Measurements from ENCODE around the gene MMP17. TPM values are rescaled to one million over a fixed set of nuclear protein-coding genes. Genes with fewer than 3 reads are reported as not detected.
A peak's percentile ranks its signal among the peaks of the same experiment; 100 is the strongest.

MMP17 gene
- total and polyA plus RNA-seq, 2 of the 4 experiments (the other 2 are of a cell fraction), result 1.4 to 11.8 TPM

DNA sequence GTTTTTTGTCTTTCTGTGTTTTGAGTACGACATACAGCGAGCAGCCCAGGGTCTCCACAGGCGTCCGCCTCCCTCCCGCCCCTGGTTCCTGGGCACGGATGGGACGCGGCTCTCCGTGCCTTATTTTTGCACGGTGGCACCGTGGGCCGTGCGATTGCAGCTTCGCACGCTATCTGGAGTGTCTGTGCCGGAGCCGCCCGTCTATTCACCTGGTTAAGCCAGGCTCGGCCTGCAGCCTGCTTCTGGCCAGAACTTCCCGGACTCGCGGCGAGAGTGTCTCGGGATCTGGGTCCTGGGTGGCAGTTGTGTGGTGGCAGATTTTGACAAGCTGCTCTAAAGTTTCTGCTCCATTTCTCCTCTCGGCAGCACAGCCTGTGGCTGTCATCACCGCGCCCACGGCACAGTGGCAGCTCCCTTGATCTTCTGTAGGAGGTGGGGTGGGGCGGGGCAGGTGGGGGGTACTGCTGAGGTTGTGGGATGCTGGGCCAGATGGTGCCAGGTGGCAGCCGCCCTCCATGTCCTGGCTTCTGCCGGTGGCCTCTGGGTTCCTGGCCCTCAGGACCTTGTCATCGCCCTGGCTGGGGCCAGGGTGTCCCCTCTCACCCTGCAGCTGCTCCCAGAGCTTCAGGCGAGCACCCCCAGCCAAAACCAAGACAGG lies 2.9 kb downstream of the MMP17 start:
- Histone ChIP-seq H3K27ac (ENCODE audit: insufficient read depth, low read length) (peak overlapping the region; percentile 72), H3K18ac (ENCODE audit: low read depth, low read length) (no peak overlapping the region), H4K5ac (ENCODE audit: low read depth, low read length) (peak overlapping the region; percentile 73; the same call in 1 of the 2 replicates), H3K9me3 (ENCODE audit: control insufficient read depth, insufficient read depth, low read length) (no peaks in the 10 kb centered on the region), H3K4me1 (ENCODE audit: control insufficient read depth, insufficient read depth, low read length) (peaks cover 9% of the 10 kb centered on the region; the same call in 1 of the 2 replicates), H2AK9ac (replicated peaks; ENCODE audit: low read depth, low read length, poor library complexity) (peak overlapping the region; percentile 79), H2AFZ (replicated peaks; ENCODE audit: low read length, poor library complexity) (peak overlapping the region; percentile 92), H3K4me3 (ENCODE audit: insufficient read depth, low read depth, low read length) (peak overlapping the region; percentile 38), H4K20me1 (ENCODE audit: insufficient read depth, low read length) (no peaks in the 10 kb centered on the region; the same call in 1 of the 2 replicates), H3K56ac (ENCODE audit: extremely low read depth, insufficient read depth, low read length) (no peak overlapping the region), H3K4me2 (ENCODE audit: low read depth, low read length) (peak overlapping the region; percentile 76), H4K8ac (ENCODE audit: low read depth in 2 of 2, low read length in 2 of 2) (peak overlapping the region in 1 of 2 experiments; percentile 77; a peak in 3 of 4 replicates), H3K36me3 (ENCODE audit: control insufficient read depth, insufficient read depth, low read length) (no peaks in the 10 kb centered on the region), H3K4ac (ENCODE audit: low read depth, low read length) (peak overlapping the region; percentile 83), H3K27me3 (ENCODE audit: control insufficient read depth, insufficient read depth, low read length) (no peaks in the 10 kb centered on the region; the same call in 1 of the 2 replicates), H2BK20ac (ENCODE audit: low read depth, low read length) (no peak overlapping the region), H3K14ac (replicated peaks; ENCODE audit: low read depth, low read length) (no peak overlapping the region), H3K23ac (ENCODE audit: low read depth, low read length) (peak overlapping the region; percentile 38; the same call in 1 of the 2 replicates), H3K79me1 (ENCODE audit: low read depth in 1 of 2, low read length in 2 of 2) (peaks cover 0 to 13% of the 10 kb centered on the region in 2 experiments; a peak in 2 of 4 replicates), H3K9me1 (ENCODE audit: insufficient read depth, low read length) (no peaks in the 10 kb centered on the region; the same call in 1 of the 2 replicates), H2BK15ac (ENCODE audit: low read depth, low read length) (no peak overlapping the region), H4K91ac (ENCODE audit: insufficient read depth, low read depth, low read length) (peak overlapping the region; percentile 61), H2BK120ac (ENCODE audit: low read depth, low read length) (no peak overlapping the region), H2BK5ac (ENCODE audit: low read depth, low read length, poor library complexity, severe bottlenecking) (no peak overlapping the region), H2AK5ac (ENCODE audit: low read depth, low read length) (peak overlapping the region; percentile 56; the same call in 1 of the 2 replicates), H3K9ac (ENCODE audit: low read depth, low read length) (no peak overlapping the region; the same call in 1 of the 2 replicates)
- TF ChIP-seq RCOR1 (IDR thresholded peaks at IDR 0.05; ENCODE audit: insufficient replicate concordance, low read length) (no peak), CEBPB (IDR thresholded peaks at IDR 0.05; ENCODE audit: low read depth, low read length) (no peak)
- ChIA-PET POLR2A (ENCODE audit: unreplicated experiment) (no interaction called here), CTCF (interaction anchor here (0.6 kb wide), 1 partner anchor 48 kb away, joined by 8 read pairs; no protein-coding TSS in a partner anchor)
- intact Hi-C loops (cut with micrococcal nuclease), result loop anchor here (1.0 to 10.0 kb wide), 4 partner anchors 66 to 727 kb away; no protein-coding TSS in a partner anchor
- dilution Hi-C loops (cut with HindIII; ENCODE audit: low sequenced_read_pairs, unreplicated experiment), result no loop called here
- in situ Hi-C loops (cut with MboI; ENCODE audit: low sequenced_read_pairs), result loop anchor here (25.0 kb wide), 1 partner anchor 719 kb away; no protein-coding TSS in a partner anchor
- DNase-seq (no peak), ATAC-seq (ENCODE audit: low read depth) (peak; percentile 7)
- BruUV-seq (replicated peaks), result no TSS peak
- WGBS, 2 experiments (ENCODE audit: extremely low coverage in 2 of 2, insufficient read length in 1 of 2), result 18% methylated on average over 24 of the region's 33 CpGs; no CpG with 5 or more reads in 1 of the 2 experiments
